ENCODE measurements around the gene TMEM114. TPM values are rescaled to one million over a fixed set of nuclear protein-coding genes. Genes with fewer than 3 reads are reported as not detected.

The TMEM114 gene
- total RNA-seq, 4 donors from 2014 or later = not detected

DNA sequence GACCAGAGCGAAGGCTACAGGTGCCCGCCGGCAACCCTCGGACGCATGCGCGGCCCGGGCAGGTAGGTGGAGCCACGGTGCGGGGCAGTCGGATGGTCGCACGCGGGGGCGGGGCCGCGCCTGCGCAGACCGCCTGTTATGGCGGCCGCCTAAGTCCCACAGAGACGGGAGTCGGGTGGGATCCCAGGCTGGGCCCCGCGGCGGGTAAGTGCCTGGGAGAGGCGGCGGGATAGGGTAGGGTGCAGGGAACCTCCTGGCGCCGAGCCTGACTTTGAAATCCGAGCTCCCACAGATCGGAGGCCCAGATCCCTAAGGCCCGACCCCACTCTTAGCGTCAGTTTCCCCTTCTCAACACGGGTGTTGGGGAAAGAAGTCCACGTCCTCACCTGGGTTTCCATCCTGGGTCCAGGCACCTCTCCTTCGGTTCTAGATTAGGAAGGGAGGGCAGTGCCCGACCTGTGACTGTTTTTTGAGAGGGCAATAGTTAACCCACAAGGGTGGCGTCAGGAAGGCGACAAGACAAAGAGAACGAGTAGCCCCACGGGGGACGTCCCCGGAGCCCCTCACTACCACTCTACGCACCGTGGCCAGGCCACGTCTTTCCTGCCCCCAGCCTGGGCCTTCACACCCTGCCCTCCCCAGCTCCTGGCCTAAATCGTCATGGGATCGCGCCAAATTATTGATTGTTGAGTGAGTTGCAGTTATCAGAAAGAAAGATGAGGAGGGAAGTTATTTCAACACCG is 31.4 kb upstream of the TMEM114 start, which contains the start of gene METTL22:
Gene METTL22 (plus strand): TSS at position 127 of the 743 bp plus-strand sequence. CDS start 3,968 bp downstream, outside the sequence.
- TF ChIP-seq POLR2A (IDR thresholded peaks at IDR 0.05) = peak; percentile 62 to 80
- TF ChIP-seq, protein P1, sequence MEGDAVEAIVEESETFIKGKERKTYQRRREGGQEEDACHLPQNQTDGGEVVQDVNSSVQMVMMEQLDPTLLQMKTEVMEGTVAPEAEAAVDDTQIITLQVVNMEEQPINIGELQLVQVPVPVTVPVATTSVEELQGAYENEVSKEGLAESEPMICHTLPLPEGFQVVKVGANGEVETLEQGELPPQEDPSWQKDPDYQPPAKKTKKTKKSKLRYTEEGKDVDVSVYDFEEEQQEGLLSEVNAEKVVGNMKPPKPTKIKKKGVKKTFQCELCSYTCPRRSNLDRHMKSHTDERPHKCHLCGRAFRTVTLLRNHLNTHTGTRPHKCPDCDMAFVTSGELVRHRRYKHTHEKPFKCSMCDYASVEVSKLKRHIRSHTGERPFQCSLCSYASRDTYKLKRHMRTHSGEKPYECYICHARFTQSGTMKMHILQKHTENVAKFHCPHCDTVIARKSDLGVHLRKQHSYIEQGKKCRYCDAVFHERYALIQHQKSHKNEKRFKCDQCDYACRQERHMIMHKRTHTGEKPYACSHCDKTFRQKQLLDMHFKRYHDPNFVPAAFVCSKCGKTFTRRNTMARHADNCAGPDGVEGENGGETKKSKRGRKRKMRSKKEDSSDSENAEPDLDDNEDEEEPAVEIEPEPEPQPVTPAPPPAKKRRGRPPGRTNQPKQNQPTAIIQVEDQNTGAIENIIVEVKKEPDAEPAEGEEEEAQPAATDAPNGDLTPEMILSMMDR (IDR thresholded peaks at IDR 0.05) = peak in 2 of 5 experiments; percentile 6 to 18
- peak in 1 of 2 donors; percentile 94 for TF ChIP-seq EP300 (IDR thresholded peaks at IDR 0.05)
- Histone ChIP-seq H3K27me3 (no peaks in the 10 kb centered on the region), H3K4me3 (peak within 1 kb of the TSS; percentile 83 to 98 (median 88)), H3K4me1 (peaks cover 0 to 23% (median 7%) of the 10 kb centered on the region in 4 donors), H3K27ac (peak within 1 kb of the TSS; percentile 73 to 90 (median 85)), H3K36me3 (peaks cover 0 to 15% (median 0%) of the 10 kb centered on the region in 3 donors), H3K9me3 (no peaks in the 10 kb centered on the region)
- peak; percentile 76 to 80 for DNase-seq (ENCODE audit: low spot score in 2 of 2)
- 1% methylated on average over 29 to 48 of the region's 51 CpGs for WGBS, 2 donors

DNA sequence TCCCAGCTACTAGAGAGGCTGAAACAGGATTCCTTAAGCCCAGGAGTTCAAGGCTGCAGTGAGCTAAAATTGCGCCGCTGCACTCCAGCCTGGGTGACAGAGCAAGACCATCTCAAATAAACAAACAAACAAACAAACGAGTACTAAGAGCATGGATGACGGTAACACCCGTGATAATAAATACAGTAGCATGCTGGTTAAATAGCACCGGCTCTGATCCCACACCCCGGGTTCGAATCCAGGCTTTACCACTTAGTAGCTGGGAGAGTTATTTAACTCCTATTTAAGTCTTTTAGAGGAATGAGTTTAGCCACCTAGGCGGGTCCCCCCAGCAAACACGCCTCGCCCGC is 30.9 kb upstream of the TMEM114 start:
- H3K4me1 ChIP-seq = peaks cover 0 to 23% (median 7%) of the 10 kb centered on the region in 4 donors
- peak overlapping the region; percentile 83 to 98 (median 88) for H3K4me3 ChIP-seq
- TF ChIP-seq EP300 (IDR thresholded peaks at IDR 0.05) (no peak), POLR2A (IDR thresholded peaks at IDR 0.05) (no peak)
- TF ChIP-seq, protein P1 (IDR thresholded peaks at IDR 0.05) = no peak
- no peaks in the 10 kb centered on the region for H3K9me3 ChIP-seq
- peaks cover 0 to 10% (median 0%) of the 10 kb centered on the region in 3 donors for H3K36me3 ChIP-seq
- H3K27me3 ChIP-seq = no peaks in the 10 kb centered on the region
- no peak for DNase-seq (ENCODE audit: low spot score in 2 of 2)
- 18 to 21% methylated on average over 12 of the region's 12 CpGs for WGBS, 2 donors
- H3K27ac ChIP-seq = peak overlapping the region; percentile 73 to 90 (median 85)

DNA sequence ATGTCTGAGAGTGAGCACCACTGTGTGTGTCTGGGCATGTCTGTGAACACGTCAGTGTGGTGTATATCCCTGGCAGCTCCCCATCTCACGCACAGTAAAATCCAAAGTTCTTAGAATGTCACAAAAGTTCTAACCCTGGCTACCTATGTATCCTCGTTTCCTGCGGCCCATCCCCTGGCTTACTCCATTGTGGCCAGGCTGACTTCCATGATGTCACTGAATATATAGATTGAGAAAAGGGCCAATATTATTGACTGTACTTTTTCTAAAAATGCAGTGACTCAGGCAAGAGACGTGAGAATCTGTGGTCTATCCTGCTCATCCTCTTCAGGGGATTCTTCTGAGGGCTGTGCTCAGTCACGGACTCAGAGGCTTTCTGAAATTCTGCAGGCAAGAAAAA is 30.2 kb upstream of the TMEM114 start:
- H3K9me3 ChIP-seq = no peaks in the 10 kb centered on the region
- H3K27ac ChIP-seq = no peak overlapping the region
- H3K4me1 ChIP-seq = peaks cover 0 to 23% (median 7%) of the 10 kb centered on the region in 4 donors
- DNase-seq (ENCODE audit: low spot score in 2 of 2) = no peak
- no peaks in the 10 kb centered on the region for H3K27me3 ChIP-seq
- H3K36me3 ChIP-seq = peaks cover 0 to 3% (median 0%) of the 10 kb centered on the region in 3 donors
- WGBS, 2 donors = 72 to 79% methylated on average over 6 of the region's 6 CpGs
- no peak overlapping the region for H3K4me3 ChIP-seq
- TF ChIP-seq POLR2A (IDR thresholded peaks at IDR 0.05) (no peak), EP300 (IDR thresholded peaks at IDR 0.05) (no peak)
- TF ChIP-seq, protein P1 (IDR thresholded peaks at IDR 0.05) = no peak

DNA sequence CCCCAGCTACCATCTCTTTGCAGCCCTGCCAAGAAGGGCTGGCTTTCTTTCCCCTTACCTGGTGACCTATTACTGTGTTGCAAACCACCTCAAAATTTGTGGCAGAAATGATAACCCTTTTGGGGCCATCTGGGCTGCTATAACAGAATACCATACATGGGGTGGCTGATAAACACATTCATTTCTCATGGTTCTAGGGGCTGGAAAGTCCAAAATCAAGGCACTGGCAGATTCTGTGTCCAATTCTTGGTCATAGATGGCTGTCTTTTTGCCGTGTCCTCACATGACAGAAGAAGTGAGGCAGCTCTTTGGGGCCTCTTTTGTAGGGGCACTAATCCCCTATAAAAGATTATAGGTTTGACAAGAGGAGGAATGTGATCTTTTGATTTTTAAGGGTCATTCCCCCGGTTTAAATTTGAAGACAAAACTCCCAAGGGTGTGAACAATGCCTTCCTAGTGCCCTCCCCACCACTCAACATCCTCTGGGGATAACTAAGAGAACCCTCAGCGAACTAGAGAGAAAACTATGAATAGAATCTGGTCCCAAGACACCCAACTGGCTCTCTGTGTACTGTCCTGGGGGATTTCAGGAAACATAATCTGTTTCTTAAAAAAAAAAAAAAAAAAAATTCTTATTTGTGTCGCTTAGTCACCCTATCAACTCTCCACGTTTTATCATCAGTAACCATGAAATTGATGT is 29.5 kb upstream of the TMEM114 start:
- WGBS, 2 donors = 57 to 61% methylated on average over 5 of the region's 5 CpGs
- Histone ChIP-seq H3K27ac (no peak overlapping the region), H3K27me3 (no peaks in the 10 kb centered on the region), H3K36me3 (no peaks in the 10 kb centered on the region), H3K9me3 (no peaks in the 10 kb centered on the region), H3K4me3 (no peak overlapping the region), H3K4me1 (peaks cover 0 to 23% (median 7%) of the 10 kb centered on the region in 4 donors)
- TF ChIP-seq POLR2A (IDR thresholded peaks at IDR 0.05) (no peak), EP300 (IDR thresholded peaks at IDR 0.05) (no peak)
- TF ChIP-seq, protein P1 (IDR thresholded peaks at IDR 0.05) = no peak
- DNase-seq (ENCODE audit: low spot score in 2 of 2) = no peak
